Measurements from ENCODE around the gene CDKAL1. TPM values are rescaled to one million over a fixed set of nuclear protein-coding genes. Genes with fewer than 3 reads are reported as not detected.

The CDKAL1 gene
- total RNA-seq, 1 experiment from 2014 or later = 13.8 TPM

- BruUV-seq (replicated peaks) = no TSS peak
- no peak overlapping the region for H3K27ac ChIP-seq (ENCODE audit: low read length)
- CTCF ChIA-PET = no interaction called here
- H3K4me3 ChIP-seq (ENCODE audit: low read length) = no peak overlapping the region
- no peaks in the 10 kb centered on the region for H3K9me2 ChIP-seq (replicated peaks; ENCODE audit: low read length)
- H3F3A ChIP-seq (ENCODE audit: low read length, unreplicated experiment) = no peaks in the 10 kb centered on the region
- intact Hi-C loops (cut with micrococcal nuclease) = loop anchor here (10.0 kb wide), 1 partner anchor 47 kb away; no protein-coding TSS in a partner anchor
- no peaks in the 10 kb centered on the region for H3K9me3 ChIP-seq (ENCODE audit: low read length)
- no peak overlapping the region for H3K9ac ChIP-seq (ENCODE audit: low read length)
- H4K20me1 ChIP-seq (ENCODE audit: low read length) = no peaks in the 10 kb centered on the region
- H3K27me3 ChIP-seq (ENCODE audit: low read length) = no peaks in the 10 kb centered on the region
- no peak for DNase-seq
- no peak for ATAC-seq
- no peak for TF ChIP-seq EZH2 (IDR thresholded peaks at IDR 0.05; ENCODE audit: low read length, unreplicated experiment)
- no peak overlapping the region for H3K4me2 ChIP-seq (ENCODE audit: low read length)
- H2AFZ ChIP-seq (ENCODE audit: low read length) = no peak overlapping the region
- POLR2A ChIA-PET (ENCODE audit: unreplicated experiment) = no interaction called here
- peaks cover 23% of the 10 kb centered on the region for H3K4me1 ChIP-seq (ENCODE audit: insufficient read depth, low read length)
- H3K79me2 ChIP-seq (ENCODE audit: low read length) = no peaks in the 10 kb centered on the region
- H3K36me3 ChIP-seq (ENCODE audit: low read depth, low read length) = no peaks in the 10 kb centered on the region
Measured at GRCh38 chr6:21102201-21102600, 567.9 kb downstream of the CDKAL1 start.

GRCh38 chr6:21102624-21103023 is 568.4 kb downstream of the CDKAL1 start:
- Histone ChIP-seq H3K9ac (ENCODE audit: low read length) (no peak overlapping the region), H3K9me3 (ENCODE audit: low read length) (no peaks in the 10 kb centered on the region), H3K4me2 (ENCODE audit: low read length) (no peak overlapping the region), H3K4me3 (ENCODE audit: low read length) (no peak overlapping the region), H3K4me1 (ENCODE audit: insufficient read depth, low read length) (peaks cover 23% of the 10 kb centered on the region), H3K27ac (ENCODE audit: low read length) (no peak overlapping the region), H3K27me3 (ENCODE audit: low read length) (no peaks in the 10 kb centered on the region), H3K79me2 (ENCODE audit: low read length) (no peaks in the 10 kb centered on the region), H3K36me3 (ENCODE audit: low read depth, low read length) (no peaks in the 10 kb centered on the region), H3K9me2 (replicated peaks; ENCODE audit: low read length) (no peaks in the 10 kb centered on the region), H2AFZ (ENCODE audit: low read length) (no peak overlapping the region), H4K20me1 (ENCODE audit: low read length) (no peaks in the 10 kb centered on the region), H3F3A (ENCODE audit: low read length, unreplicated experiment) (no peaks in the 10 kb centered on the region)
- ChIA-PET POLR2A (ENCODE audit: unreplicated experiment) (no interaction called here), CTCF (no interaction called here)
- ATAC-seq (no peak), DNase-seq (peak; percentile 9)
- intact Hi-C loops (cut with micrococcal nuclease) = loop anchor here (10.0 kb wide), 1 partner anchor 48 kb away; no protein-coding TSS in a partner anchor
- no TSS peak for BruUV-seq (replicated peaks)
- TF ChIP-seq, protein P1, sequence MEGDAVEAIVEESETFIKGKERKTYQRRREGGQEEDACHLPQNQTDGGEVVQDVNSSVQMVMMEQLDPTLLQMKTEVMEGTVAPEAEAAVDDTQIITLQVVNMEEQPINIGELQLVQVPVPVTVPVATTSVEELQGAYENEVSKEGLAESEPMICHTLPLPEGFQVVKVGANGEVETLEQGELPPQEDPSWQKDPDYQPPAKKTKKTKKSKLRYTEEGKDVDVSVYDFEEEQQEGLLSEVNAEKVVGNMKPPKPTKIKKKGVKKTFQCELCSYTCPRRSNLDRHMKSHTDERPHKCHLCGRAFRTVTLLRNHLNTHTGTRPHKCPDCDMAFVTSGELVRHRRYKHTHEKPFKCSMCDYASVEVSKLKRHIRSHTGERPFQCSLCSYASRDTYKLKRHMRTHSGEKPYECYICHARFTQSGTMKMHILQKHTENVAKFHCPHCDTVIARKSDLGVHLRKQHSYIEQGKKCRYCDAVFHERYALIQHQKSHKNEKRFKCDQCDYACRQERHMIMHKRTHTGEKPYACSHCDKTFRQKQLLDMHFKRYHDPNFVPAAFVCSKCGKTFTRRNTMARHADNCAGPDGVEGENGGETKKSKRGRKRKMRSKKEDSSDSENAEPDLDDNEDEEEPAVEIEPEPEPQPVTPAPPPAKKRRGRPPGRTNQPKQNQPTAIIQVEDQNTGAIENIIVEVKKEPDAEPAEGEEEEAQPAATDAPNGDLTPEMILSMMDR (conservative IDR thresholded peaks at IDR 0.05; ENCODE audit: low read depth, low read length) = no peak
- no peak for TF ChIP-seq EZH2phosphoT487 (IDR thresholded peaks at IDR 0.05; ENCODE audit: borderline replicate concordance, low read length)
- TF ChIP-seq EZH2 (IDR thresholded peaks at IDR 0.05; ENCODE audit: low read length, unreplicated experiment) = no peak

DNA sequence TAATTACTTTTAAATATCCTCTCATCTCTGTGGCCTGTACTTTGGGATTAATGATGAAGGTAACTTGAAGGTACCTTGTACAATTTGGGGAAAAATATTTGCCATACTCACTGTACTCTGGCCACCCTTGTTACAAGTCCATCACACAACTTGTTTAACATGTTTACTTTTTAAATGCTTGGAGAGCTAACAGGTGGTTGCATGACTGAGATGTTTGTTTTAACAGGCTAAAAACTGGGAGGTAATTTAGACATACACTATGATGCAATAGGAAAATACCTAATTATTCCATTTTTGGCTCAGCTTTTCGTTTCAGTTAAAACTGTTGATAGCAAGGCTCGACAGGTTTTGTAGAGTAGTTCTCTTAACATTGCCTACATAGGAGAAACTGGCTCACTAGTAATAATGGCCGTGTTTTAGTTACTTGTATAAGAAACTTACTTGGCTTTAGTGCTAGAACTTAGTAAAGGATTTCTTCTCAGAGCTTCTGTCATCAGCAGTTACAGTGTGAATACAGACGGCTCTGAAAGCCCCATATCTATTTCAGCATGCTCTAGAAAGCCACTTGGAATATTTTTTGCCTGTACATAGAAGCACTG is 569.5 kb downstream of the CDKAL1 start:
- ChIA-PET CTCF (no interaction called here), POLR2A (ENCODE audit: unreplicated experiment) (interaction anchor here (0.6 to 0.7 kb wide), 3 partner anchors 75 to 989 kb away, joined by 3 to 5 read pairs (median 3); no protein-coding TSS in a partner anchor)
- Histone ChIP-seq H3K4me1 (ENCODE audit: insufficient read depth, low read length) (peaks cover 26% of the 10 kb centered on the region), H3K4me2 (ENCODE audit: low read length) (peak overlapping the region; percentile 32), H3K9ac (ENCODE audit: low read length) (no peak overlapping the region), H3K36me3 (ENCODE audit: low read depth, low read length) (no peaks in the 10 kb centered on the region), H3F3A (ENCODE audit: low read length, unreplicated experiment) (no peaks in the 10 kb centered on the region), H4K20me1 (ENCODE audit: low read length) (no peaks in the 10 kb centered on the region), H3K79me2 (ENCODE audit: low read length) (no peaks in the 10 kb centered on the region), H2AFZ (ENCODE audit: low read length) (no peak overlapping the region), H3K27me3 (ENCODE audit: low read length) (no peaks in the 10 kb centered on the region), H3K9me3 (ENCODE audit: low read length) (no peaks in the 10 kb centered on the region), H3K9me2 (replicated peaks; ENCODE audit: low read length) (no peaks in the 10 kb centered on the region), H3K4me3 (ENCODE audit: low read length) (no peak overlapping the region), H3K27ac (ENCODE audit: low read length) (peak overlapping the region; percentile 56)
- TF ChIP-seq EZH2 (IDR thresholded peaks at IDR 0.05; ENCODE audit: low read length, unreplicated experiment) = no peak
- TF ChIP-seq EZH2phosphoT487 (IDR thresholded peaks at IDR 0.05; ENCODE audit: borderline replicate concordance, low read length) = no peak
- TF ChIP-seq, protein P1 (conservative IDR thresholded peaks at IDR 0.05; ENCODE audit: low read depth, low read length) = no peak
- peak; percentile 72 for DNase-seq
- intact Hi-C loops (cut with micrococcal nuclease) = loop anchor here (10.0 kb wide), 1 partner anchor 49 kb away; no protein-coding TSS in a partner anchor
- peak; percentile 81 for ATAC-seq
- BruUV-seq (replicated peaks) = no TSS peak
